NCI-H446 treated with DMSO at 0.1 percent for 48 hours (cell line): Measurements from ENCODE around the gene ST6GALNAC1.

ENCODE experiments used
- DNase-seq: peaks from one replicate; lab custom pipeline; 2025; lab: John Stamatoyannopoulos, UW

ST6GALNAC1 gene

DNA sequence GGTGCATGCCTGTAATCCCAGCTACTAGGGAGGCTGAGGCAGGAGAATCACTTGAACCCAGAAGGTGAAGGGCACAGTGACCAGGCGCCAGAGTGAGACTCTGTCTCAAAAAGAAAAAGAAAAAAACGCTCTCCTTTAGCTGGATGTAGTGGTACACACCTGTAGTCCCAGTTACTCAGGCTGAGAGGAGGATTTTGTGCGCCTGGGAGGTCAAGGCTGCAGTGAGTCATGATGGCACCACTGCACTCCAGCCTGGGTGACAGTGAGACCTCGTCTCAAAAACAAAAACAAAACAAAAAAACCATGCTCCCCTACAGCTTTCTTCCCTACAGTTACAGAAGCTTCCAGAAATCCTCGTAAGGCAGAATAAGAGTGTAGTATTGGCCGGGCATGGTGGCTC is 33.1 kb upstream of the ST6GALNAC1 start:
- no peak for DNase-seq

- no peak for DNase-seq
These were observed 32.1 kb upstream of the ST6GALNAC1 start for GRCh38 chr17:76675648-76676047.

- DNase-seq: no peak
These were observed 31.0 kb upstream of the ST6GALNAC1 start for GRCh38 chr17:76674600-76674999.

GRCh38 chr17:76673729-76674128 is 30.2 kb upstream of the ST6GALNAC1 start:
- DNase-seq: no peak

DNA sequence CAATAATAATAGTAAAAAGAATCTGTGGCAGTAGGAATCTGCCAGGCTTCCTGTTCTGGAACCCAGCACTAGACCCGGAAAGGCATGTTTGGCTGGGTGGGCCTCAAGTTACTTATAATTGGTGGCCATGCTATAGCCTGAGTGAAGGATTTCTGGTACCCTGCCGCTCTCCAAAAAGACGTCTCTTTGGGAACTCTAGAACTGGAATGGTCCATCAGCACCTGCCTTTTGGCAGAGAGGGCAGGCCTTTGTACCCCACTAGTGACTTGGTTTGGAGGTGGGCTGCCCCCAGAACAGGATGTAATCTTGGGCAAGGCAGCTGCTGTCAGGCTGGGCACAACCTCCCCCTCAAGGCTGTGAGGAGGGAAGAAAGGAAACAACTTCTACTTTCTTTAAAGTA is 29.3 kb upstream of the ST6GALNAC1 start:
- DNase-seq: no peak

DNA sequence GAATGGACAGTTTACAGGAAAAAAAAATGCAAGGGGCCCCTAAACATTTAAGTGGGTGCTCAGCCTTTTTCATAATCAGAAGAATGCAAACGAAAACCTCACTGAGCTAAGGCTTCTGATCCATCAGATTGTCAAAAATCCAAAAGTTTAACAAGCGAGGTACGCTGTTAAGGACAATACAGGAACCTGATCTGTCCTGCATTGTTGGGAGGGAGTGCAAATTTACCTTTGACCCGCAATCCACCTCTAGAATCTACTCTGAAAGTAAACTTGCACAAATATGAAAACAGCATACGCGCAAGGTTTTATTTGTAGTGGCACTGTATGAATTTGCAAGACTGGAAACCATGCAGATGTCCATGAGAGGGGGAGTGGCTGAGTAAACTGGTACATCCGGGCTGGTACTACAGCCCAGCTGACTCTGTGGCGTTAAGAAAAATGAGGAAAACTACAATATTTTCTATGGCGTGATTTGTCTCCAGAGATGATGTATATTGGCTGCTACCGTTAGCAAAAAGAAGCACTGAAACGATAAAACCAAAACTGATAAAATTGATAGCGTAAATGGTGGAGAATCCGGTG is 28.8 kb upstream of the ST6GALNAC1 start:
- DNase-seq: no peak

DNA sequence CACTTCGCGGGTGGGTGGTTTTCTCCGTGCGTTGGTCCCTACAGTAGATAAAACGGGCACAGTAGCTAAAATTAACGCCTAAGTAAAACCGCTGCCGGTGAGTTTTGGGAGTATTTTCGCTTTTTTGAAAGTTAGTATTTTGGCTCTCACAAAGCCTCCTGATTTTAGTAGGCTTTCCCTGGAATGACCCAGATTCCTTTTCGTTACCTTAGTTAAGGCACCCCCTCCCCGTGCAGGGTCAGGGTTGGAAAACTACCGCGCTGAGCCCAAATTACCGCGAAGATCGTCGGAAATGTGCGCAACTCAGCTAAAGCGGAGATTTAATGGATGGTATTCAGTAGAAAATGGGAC is 28.3 kb upstream of the ST6GALNAC1 start:
- DNase-seq: no peak

GRCh38 chr17:76671123-76671911 is 27.8 kb upstream of the ST6GALNAC1 start:
- peak; percentile 99 for DNase-seq

GRCh38 chr17:76670718-76671122 is 27.2 kb upstream of the ST6GALNAC1 start:
- DNase-seq: no peak

DNA sequence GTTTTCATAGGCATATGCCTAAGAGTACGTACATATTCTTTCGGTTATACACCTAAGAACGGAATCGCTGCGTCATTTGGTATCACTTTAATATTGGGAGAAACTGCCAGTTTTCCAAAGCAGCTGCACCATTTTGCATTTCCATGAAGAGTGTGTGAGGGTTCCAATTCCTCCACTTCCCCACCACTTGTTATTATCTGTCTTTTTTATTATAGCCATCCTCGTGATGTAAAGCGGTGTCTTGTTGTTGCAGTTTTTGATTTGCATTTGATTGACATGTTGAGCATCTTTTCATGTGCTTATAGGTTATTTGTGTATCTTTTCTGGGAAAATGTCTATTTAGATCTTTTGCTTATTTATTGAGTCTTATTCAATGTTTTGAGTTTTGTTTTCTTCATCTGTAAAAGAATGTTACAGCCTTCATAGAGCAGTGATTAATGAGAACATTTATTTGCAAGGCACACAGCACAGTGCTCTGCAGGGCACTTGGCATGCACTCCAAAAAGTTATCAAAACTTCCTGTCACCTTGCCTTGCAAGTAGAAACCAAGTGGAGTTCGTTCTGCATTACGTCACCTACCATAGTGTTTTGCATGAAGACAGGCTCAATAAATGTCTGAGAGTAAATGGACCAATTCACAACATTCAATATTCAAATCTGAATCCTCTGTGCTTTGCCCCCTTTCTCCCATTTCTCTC is 26.6 kb upstream of the ST6GALNAC1 start:
- DNase-seq: no peak

- no peak for DNase-seq
These were observed 24.4 kb upstream of the ST6GALNAC1 start for GRCh38 chr17:76667786-76668453.

- no peak for DNase-seq
These were observed 23.9 kb upstream of the ST6GALNAC1 start for GRCh38 chr17:76667491-76667755.

GRCh38 chr17:76660656-76661042 is 17.1 kb upstream of the ST6GALNAC1 start:
- DNase-seq: no peak

DNA sequence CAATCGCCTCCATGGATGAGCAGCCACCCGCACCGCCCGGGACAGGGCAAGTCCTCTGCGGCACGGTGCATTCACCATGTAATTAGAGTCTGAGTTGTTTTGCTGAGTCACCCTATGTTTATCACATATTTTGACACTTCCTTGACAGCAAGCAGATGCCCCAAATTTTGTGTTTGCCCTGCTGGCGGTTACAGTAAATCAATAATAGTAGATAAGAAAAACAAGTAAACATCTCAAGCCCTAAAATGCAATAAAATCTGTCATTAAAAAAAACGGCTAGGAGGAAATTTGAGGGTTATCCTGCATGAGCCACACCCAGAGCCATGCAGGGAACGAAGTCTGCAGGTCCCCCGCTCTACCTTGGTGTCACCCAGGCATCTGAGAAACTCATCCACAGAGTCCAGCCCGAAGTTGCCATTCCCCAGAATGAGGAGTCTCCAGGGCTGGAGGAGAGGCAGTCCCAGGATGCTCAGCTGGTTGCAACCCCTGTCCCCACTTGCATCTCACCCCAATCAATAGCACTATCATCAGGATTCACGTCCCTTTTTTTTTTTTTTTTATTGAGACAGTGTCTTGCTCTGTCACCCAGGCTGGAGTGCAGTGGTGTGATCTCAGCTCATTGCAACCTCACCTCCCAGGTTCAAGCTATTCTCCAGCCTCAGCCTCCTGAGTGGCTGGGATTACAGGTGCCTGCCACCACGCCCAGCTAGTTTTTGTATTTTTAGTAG is 16.5 kb upstream of the ST6GALNAC1 start:
- no peak for DNase-seq

DNA sequence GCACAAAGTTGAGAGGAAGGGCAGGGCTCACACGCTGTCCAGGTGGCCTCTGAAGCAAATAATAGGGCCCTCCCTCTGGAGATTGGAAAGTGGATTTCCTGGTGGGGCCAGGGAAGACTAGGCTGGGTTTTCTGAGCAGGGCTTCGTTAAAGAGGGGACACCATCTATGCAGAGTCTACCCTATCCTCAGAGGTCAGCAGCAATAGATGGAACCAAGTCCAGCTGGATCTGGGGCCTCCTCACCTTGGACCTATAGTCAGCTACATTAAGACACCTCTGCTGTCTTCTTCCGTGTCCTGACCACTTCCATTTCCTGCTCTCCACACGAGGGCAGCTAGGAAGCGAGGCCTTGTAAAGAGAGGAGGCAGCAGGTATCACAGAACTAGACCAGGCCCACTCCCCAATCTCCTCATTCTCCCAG is 14.7 kb upstream of the ST6GALNAC1 start:
- DNase-seq: no peak

- DNase-seq: no peak
These were observed 14.1 kb upstream of the ST6GALNAC1 start for GRCh38 chr17:76657505-76658241.

DNA sequence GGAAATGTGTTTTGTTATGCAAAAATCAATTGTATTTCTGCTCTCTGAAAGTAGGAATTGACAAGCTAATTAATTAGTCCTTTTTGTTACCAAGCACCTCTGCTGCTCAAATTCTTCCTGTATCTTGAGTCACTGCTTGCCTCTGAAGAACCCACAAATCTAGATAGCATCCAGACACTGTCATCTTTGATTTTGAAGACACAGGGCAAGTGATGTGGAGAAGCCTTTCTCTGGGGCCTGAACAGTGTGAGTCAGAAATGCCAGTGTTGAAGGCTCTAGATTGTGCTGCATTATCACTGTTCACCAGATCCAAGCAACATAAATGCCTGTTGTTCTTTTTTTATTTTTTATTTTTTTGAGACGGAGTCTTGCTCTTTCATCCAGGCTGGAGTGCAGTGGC is 10.9 kb upstream of the ST6GALNAC1 start:
- DNase-seq: no peak

GRCh38 chr17:76650504-76650903 is 6.9 kb upstream of the ST6GALNAC1 start:
- DNase-seq: no peak

GRCh38 chr17:76646712-76647111 is 3.2 kb upstream of the ST6GALNAC1 start:
- DNase-seq: no peak

DNA sequence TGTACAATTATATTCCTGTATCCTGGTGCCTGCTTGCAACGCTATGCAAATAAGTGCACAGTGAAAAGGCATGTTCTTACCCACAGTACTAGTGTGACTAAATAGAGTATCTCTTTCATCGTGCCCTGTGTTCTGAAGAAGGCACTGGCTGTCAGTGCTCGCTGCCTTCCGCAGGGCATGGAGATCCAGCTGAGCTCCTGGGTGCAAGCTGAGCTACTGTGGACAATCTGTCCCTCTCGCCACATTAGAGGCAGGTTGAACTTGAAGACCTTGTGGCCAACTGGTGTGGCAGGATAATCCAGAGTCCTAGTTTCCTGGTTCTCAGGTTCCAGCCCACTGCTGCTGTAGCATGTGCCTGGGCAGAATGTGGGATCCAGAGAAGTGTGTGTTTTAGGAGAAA is 1.9 kb upstream of the ST6GALNAC1 start:
- DNase-seq: no peak

DNA sequence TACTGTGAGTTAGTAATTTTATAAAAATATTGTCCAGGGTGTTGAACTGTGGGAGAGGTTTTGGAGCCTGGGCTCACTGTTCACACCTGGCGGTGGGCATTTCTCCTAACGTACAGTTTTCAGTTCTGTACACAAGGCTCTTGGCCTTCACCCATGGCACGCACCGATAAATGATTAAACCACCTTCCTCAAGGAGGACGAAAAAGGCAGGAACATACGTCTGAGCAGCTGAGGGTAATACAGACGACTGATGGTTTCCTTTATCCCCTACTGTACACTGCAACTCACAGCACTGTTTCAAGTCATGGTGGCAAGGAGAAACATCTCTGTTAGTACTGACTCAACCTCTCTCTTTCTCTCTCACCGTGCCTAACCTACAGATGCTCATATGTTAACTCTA is 1.4 kb upstream of the ST6GALNAC1 start:
- no peak for DNase-seq

GRCh38 chr17:76642994-76643393 is 563 bp downstream of the ST6GALNAC1 start:
- DNase-seq: no peak
